ENCODE measurements around the gene LRRFIP2.
"Not testable (repeated sequence)": the region's sequence is repeated elsewhere in the genome, so short reads cannot be mapped to it uniquely, and the experiment has no call there.

LRRFIP2 gene

DNA sequence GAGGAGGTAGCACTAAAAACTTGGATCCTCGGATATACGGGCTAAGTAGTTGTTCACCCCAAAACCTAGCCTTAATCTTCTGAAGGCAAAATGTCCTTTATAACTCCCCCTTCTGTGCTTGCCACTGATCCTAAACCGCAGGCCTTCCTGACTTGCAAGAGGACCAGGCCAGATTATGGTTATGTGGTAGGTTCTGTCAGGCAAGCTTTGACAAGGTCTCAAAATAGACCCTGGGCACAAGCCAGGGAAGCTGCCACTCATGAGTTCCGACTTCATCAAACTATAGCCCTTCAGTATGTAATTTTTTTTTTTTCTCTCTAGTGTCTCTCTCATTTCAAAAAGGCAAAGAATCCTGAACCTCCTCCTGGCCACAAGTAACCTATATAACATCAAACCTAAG, 3.2 kb downstream of the LRRFIP2 start:
- H3K4me3 ChIP-seq (ENCODE audit: low read length), result no peak overlapping the region
- TF ChIP-seq ZNF274 (IDR thresholded peaks at IDR 0.05; ENCODE audit: low read depth, low read length), result no peak

DNA sequence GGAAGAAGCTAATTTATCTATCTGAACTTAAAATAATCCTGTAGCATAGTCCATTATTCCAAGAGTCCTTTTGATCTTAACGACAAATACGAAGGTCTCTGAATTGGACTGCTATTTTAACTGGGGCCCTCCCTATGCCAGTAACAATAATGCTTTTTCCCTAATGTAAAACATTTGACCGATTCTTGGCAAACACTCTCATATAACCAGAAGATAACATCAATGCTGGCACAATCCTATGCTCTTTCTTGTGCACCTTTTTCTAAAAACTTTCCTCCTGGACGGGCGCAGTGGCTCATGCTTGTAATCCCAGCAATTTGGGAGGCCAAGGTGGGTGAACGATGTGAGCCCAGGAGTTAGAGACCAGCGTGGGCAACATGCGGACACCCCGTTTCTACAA, 3.9 kb downstream of the LRRFIP2 start:
- no peak for TF ChIP-seq ZNF274 (IDR thresholded peaks at IDR 0.05; ENCODE audit: low read depth, low read length)
- no peak overlapping the region for H3K4me3 ChIP-seq (ENCODE audit: low read length)

DNA sequence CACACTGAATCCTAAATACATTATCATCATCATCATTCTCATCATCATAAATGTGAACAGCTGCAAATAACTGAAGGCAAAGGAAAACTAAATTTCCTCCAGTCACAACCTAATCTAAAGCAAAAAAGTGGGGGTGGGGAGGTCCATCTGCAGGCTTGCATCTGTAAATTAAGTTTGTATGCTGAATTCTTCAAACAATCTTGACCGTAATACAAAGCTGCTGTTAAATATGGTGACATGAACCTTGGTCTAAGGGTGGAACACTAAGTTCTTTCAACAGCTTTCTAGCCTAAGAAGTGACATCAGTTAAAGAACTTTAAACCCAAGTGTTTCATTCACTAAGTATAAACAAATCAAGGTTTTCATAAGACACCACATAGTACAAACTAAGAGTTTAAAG, 4.3 kb downstream of the LRRFIP2 start:
- TF ChIP-seq ZNF274 (IDR thresholded peaks at IDR 0.05; ENCODE audit: low read depth, low read length), result no peak
- H3K4me3 ChIP-seq (ENCODE audit: low read length), result no peak overlapping the region

DNA sequence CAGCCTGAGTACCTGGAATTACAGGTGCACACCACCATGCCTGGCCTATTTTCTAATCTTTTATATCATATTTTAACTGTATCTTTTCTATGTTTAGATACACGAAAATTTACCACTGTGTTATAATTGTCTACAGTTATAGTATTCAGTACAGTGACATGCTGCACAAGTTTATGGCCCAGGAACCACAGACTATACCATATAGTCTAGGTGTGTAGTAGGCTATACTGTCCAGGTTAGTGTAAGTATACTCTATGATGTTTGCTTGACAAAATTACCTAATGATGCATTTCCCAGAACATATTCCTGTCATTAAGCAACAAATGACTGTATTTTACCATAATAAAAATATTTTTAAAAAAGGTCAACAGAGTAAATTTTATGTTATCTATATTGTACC, 5.5 kb downstream of the LRRFIP2 start:
- no peak overlapping the region for H3K4me3 ChIP-seq (ENCODE audit: low read length)
- TF ChIP-seq ZNF274 (IDR thresholded peaks at IDR 0.05; ENCODE audit: low read depth, low read length), result no peak

DNA sequence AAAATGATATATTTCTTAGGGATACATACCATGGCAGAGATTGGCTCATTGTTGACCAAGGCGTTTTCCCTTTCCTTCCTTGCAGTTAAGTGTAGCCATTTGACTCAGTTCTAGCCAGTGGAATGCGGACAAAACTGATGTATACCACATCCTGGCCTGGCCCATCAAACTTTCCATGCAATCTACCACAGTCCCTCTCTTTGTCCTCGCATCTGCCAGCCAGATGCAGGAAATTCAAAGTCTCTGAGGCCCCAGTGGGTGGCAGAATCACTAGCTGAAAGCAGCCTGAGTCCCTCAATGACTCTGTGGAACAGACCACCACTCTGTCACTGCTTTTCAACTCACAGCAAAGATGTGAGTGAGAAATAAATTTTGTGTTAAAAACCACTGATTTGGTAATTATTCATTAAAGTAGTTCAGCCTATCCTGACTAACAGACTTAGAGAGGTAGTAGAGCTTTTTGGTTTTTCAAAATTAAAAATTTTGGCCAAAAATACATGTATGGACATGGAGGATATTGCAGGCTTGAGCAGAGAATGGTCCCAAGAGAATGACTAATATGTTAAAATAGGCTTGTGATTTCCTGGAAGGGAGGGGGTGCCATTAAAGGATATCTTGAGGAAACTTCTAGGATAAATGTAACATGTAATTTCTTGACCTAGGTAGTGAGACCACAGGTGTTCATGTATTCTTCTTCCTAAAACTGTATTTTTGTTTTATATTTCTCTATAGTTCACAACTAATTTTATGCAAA, 10.9 kb downstream of the LRRFIP2 start:
- TF ChIP-seq ZNF274 (IDR thresholded peaks at IDR 0.05; ENCODE audit: low read depth, low read length), result no peak
- H3K4me3 ChIP-seq (ENCODE audit: low read length), result no peak overlapping the region

DNA sequence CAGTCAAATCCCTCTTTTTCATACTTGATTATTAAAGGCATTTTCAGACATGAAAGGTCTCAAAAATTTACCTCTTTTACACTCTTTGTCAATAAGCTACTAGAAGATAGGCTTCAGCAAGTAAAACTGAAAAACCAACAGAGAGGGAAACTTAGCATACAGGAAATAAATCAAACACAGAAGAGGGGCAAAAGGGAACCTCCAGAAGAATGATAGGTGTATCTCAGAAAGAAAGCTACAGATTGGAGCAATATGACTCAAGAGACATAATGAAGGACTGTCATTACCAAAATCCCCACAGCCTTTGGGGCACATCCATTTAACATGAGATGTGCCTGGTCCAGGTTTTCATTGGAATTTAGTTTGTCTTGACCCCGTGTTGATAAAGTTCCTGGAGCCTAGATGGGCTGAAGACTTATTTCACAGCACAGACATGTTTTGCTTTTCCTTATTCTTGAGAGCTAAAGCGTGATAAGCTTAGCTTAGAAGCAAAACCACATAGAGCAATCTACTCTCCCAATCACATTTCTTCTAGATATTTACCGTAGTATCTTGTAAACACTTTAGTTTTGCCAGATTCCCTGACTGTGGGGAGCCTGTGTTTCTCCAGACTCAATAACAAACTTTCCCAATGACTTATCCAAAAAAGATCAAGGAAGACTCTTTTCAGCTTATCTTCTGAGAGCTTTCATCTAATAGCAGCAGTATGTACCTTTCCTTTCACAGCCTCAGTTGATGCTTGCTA, 11.7 kb downstream of the LRRFIP2 start:
- H3K4me3 ChIP-seq (ENCODE audit: low read length), result no peak overlapping the region; the same call in 1 of the 2 replicates
- TF ChIP-seq ZNF274 (IDR thresholded peaks at IDR 0.05; ENCODE audit: low read depth, low read length), result no peak

DNA sequence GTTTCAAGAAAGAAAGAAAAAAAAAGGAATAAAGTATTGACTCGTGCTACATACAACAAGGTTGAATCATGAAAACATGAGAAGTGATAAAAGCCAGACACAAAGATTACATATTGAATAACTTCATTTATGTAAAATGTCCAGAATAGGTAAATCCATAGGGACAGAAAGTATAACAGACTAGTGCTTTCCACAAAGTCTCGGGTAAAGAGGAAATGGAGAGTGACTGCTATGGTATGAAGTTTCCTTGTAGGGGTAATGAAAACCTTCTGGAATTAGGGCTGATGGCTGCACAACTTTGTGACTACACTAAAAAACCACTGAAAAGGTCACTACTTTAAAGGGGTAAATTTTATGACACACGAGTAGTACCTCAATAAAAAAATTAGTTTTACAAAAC, 13.0 kb downstream of the LRRFIP2 start:
- no peak overlapping the region for H3K4me3 ChIP-seq (ENCODE audit: low read length)
- TF ChIP-seq ZNF274 (IDR thresholded peaks at IDR 0.05; ENCODE audit: low read depth, low read length), result no peak

DNA sequence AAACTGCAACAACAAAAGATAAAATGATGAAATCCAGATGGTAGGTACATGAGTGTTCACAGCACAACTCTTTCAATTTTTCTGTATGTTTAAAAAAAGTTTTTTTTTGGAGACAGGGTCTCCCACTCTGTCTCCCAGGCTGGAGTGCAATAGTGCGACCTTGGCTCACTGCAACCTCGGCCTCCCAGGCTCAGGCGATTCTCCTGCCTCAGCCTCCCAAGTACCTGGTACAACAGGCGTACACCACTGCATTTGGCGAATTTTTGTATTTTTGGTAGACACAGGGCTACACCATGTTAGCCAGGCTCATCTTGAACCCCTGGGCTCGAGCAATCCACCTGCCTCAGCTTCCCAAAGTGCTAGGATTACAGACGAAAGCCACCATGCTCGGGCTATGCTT, 18.6 kb downstream of the LRRFIP2 start:
- TF ChIP-seq ZNF274 (IDR thresholded peaks at IDR 0.05; ENCODE audit: low read depth, low read length), result no peak
- no peak overlapping the region for H3K4me3 ChIP-seq (ENCODE audit: low read length)

DNA sequence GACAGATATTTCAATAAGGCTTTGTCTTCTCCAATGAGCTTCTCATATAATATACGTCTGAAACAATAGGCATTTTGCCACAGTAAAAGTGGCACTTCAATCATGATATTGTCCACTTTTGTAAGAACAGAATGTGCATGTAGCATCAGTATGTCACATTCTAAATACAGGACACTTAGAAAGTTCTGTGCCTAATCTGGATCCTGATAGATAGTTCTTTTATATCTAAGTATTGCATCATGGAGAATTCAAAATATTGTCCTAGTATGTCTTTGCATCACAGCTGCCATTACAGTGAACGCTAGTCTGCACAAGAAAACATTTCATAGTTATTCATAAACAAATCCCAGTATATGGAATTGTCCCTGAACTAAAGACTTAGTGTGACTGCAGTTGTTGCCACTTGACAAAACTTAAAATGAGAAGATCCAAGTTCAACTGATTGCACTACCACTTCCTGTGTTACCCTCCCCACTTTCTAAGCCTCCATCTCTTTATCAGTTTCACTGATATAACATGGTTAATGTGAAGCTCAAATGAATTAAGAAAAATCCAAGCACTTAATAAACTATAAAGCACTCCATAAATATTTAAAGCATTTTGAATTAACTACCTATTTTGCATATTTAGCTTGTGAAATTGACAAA, 19.6 kb downstream of the LRRFIP2 start:
- H3K4me3 ChIP-seq (ENCODE audit: low read length), result no peak overlapping the region
- no peak for TF ChIP-seq ZNF274 (IDR thresholded peaks at IDR 0.05; ENCODE audit: low read depth, low read length)

DNA sequence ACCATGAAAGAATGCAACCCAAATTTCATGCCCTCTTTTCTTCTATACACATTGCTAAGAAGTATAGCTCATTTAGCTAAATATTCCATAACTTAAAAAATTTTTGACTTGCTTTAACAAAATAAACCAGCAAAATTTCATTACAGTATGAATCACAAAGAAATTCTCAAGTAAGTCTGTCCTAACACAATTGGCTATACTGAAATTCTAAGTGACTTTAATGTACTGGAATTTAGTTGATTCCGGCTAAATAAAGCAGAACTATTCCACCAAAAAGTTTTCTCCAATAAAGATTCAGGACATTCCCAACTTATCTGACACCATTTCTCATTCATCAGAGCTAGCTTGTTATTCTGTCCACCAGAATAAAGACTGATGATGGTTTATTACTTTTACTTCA, 23.8 kb downstream of the LRRFIP2 start:
- no peak for TF ChIP-seq ZNF274 (IDR thresholded peaks at IDR 0.05; ENCODE audit: low read depth, low read length)
- no peak overlapping the region for H3K4me3 ChIP-seq (ENCODE audit: low read length)

DNA sequence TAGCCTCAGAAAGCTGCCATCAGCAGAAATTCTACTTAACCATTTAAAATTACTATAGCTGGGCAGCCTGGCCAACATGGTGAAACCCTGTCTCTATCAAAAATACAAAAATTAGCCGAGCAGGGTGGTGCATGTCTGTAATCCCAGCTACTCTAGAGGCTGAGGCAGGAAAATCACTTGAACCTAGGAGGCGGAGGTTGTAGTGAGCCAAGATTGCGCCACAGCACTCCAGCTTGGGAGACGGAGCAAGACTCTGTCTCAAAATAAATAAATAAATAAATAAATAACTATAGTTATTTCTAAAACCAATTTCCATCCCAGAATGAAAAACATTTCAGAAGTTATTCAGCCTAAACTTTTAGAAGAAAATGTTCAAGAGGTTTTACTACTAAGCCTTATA, 25.1 kb downstream of the LRRFIP2 start:
- TF ChIP-seq ZNF274 (IDR thresholded peaks at IDR 0.05; ENCODE audit: low read depth, low read length), result no peak

DNA sequence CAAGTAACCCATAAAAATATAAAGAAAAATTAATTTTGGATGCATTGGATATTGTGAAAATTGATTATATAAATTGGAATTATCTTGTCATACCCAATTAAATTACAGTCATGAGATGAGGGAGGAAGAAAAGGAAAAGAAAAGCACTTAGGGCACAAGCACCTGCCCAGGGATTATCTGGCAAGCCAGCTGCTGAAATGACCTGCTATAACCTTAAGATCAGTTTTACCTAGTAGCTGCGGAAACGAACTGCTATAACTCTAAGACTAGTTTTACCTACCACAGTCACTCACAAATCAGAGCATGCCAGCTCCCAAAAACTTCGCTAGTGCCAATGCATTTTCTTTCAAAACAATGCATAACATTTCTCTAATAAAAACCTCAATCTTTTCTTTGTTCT, 26.2 kb downstream of the LRRFIP2 start:
- TF ChIP-seq ZNF274 (IDR thresholded peaks at IDR 0.05; ENCODE audit: low read depth, low read length), result no peak
- H3K4me3 ChIP-seq (ENCODE audit: low read length), result no peak overlapping the region

More for the DNA sequence above, 25.1 kb downstream of the LRRFIP2 start:
- no peak overlapping the region for H3K4me3 ChIP-seq (ENCODE audit: low read length)

DNA sequence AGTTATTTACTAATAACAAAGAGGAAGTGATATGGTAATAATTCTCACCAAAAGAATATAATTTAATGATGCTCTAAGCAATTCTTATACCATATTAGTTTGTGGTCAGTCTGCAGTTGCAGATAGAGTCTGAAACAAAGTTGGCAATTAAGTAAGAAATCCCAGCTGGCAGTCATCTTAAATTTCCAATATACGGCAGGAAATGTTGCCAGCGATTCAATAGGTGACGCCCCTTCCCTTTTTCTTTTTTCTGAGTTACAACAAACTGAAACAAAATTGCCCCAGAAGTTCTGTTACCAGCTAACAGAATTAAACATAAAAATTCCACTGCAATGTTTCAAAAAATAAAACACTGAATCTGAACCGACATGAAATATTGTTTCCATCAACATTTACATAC, 26.7 kb downstream of the LRRFIP2 start:
- no peak for TF ChIP-seq ZNF274 (IDR thresholded peaks at IDR 0.05; ENCODE audit: low read depth, low read length)
- H3K4me3 ChIP-seq (ENCODE audit: low read length), result no peak overlapping the region

DNA sequence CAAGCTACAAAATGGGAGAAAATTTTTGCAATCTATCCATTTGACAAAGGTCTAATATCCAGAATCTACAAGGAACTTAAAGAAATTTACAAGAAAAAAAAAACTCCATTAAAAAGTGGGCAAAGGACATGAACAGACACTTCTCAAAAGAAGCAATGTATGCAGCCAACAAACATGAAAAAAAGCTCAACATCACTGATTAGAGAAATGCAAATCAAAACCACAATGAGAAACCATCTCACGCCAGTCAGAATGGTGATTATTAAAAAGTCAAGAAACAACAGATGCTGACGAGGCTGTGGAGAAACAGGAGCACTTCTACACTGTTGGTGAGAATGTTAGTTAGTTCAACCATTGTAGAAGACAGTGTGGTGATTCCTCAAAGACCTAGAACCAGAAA, 27.5 kb downstream of the LRRFIP2 start:
- not testable (repeated sequence) for H3K4me3 ChIP-seq (ENCODE audit: low read length)

DNA sequence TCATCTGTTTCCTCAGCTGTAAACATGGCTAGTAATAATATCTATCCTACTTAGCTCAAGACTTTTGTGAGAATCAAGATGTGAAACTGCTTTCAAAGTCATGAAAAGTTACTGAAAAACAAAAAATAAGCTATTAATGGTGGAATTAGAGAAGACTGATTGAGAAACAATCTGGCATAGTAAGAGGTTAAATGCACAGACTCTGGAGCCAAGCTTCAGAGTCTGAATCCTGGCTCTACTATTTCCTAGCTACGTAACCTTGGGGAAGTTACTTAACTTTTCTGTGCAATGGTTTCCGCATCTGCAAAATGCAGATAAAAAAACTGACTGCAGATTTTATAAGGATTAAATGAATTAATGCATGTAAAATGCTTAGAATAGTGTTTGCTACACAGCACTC, 28.8 kb downstream of the LRRFIP2 start:
- TF ChIP-seq ZNF274 (IDR thresholded peaks at IDR 0.05; ENCODE audit: low read depth, low read length), result no peak
- H3K4me3 ChIP-seq (ENCODE audit: low read length), result no peak overlapping the region
